Measurements from ENCODE around the gene MBD6. TPM values are rescaled to one million over a fixed set of nuclear protein-coding genes. Genes with fewer than 3 reads are reported as not detected.

Gene MBD6
- total and polyA plus RNA-seq, 2 of the 8 experiments (the other 6 are each of a cell fraction or from before 2014, with no cell fraction given), result 3.9 to 32.3 TPM

DNA sequence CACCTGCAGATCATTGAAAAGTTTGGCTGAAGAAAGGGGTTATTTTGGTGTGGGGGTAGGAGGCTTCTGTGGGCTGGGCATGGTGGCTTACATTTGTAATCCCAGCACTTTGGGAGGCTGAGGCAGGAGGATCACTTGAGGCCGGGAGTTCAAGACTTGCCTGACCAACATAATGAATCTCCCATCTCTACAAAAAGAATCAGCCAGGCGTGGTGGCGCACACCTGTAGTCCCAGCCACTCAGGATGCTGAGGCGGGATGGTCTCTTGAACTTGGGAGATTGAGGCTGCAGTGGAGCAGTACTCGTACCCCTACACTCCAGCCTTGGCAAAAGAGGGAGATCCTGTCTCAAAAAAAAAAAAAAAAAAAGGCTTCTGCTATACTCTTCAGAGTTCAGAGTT lies 9.4 kb upstream of the MBD6 start (continued):
- TF ChIP-seq, protein P1, sequence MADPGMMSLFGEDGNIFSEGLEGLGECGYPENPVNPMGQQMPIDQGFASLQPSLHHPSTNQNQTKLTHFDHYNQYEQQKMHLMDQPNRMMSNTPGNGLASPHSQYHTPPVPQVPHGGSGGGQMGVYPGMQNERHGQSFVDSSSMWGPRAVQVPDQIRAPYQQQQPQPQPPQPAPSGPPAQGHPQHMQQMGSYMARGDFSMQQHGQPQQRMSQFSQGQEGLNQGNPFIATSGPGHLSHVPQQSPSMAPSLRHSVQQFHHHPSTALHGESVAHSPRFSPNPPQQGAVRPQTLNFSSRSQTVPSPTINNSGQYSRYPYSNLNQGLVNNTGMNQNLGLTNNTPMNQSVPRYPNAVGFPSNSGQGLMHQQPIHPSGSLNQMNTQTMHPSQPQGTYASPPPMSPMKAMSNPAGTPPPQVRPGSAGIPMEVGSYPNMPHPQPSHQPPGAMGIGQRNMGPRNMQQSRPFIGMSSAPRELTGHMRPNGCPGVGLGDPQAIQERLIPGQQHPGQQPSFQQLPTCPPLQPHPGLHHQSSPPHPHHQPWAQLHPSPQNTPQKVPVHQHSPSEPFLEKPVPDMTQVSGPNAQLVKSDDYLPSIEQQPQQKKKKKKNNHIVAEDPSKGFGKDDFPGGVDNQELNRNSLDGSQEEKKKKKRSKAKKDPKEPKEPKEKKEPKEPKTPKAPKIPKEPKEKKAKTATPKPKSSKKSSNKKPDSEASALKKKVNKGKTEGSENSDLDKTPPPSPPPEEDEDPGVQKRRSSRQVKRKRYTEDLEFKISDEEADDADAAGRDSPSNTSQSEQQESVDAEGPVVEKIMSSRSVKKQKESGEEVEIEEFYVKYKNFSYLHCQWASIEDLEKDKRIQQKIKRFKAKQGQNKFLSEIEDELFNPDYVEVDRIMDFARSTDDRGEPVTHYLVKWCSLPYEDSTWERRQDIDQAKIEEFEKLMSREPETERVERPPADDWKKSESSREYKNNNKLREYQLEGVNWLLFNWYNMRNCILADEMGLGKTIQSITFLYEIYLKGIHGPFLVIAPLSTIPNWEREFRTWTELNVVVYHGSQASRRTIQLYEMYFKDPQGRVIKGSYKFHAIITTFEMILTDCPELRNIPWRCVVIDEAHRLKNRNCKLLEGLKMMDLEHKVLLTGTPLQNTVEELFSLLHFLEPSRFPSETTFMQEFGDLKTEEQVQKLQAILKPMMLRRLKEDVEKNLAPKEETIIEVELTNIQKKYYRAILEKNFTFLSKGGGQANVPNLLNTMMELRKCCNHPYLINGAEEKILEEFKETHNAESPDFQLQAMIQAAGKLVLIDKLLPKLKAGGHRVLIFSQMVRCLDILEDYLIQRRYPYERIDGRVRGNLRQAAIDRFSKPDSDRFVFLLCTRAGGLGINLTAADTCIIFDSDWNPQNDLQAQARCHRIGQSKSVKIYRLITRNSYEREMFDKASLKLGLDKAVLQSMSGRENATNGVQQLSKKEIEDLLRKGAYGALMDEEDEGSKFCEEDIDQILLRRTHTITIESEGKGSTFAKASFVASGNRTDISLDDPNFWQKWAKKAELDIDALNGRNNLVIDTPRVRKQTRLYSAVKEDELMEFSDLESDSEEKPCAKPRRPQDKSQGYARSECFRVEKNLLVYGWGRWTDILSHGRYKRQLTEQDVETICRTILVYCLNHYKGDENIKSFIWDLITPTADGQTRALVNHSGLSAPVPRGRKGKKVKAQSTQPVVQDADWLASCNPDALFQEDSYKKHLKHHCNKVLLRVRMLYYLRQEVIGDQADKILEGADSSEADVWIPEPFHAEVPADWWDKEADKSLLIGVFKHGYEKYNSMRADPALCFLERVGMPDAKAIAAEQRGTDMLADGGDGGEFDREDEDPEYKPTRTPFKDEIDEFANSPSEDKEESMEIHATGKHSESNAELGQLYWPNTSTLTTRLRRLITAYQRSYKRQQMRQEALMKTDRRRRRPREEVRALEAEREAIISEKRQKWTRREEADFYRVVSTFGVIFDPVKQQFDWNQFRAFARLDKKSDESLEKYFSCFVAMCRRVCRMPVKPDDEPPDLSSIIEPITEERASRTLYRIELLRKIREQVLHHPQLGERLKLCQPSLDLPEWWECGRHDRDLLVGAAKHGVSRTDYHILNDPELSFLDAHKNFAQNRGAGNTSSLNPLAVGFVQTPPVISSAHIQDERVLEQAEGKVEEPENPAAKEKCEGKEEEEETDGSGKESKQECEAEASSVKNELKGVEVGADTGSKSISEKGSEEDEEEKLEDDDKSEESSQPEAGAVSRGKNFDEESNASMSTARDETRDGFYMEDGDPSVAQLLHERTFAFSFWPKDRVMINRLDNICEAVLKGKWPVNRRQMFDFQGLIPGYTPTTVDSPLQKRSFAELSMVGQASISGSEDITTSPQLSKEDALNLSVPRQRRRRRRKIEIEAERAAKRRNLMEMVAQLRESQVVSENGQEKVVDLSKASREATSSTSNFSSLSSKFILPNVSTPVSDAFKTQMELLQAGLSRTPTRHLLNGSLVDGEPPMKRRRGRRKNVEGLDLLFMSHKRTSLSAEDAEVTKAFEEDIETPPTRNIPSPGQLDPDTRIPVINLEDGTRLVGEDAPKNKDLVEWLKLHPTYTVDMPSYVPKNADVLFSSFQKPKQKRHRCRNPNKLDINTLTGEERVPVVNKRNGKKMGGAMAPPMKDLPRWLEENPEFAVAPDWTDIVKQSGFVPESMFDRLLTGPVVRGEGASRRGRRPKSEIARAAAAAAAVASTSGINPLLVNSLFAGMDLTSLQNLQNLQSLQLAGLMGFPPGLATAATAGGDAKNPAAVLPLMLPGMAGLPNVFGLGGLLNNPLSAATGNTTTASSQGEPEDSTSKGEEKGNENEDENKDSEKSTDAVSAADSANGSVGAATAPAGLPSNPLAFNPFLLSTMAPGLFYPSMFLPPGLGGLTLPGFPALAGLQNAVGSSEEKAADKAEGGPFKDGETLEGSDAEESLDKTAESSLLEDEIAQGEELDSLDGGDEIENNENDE (IDR thresholded peaks at IDR 0.05; ENCODE audit: insufficient replicate concordance, low read length), result no peak
- TF ChIP-seq TCF12 (IDR thresholded peaks at IDR 0.05; ENCODE audit: low read depth, low read length) (no peak), NANOG (IDR thresholded peaks at IDR 0.05; ENCODE audit: insufficient read depth, low read depth, low read length, poor library complexity, severe bottlenecking) (no peak), ASH2L (IDR thresholded peaks at IDR 0.05; ENCODE audit: low read length) (no peak), POU5F1 (IDR thresholded peaks at IDR 0.05; ENCODE audit: low read depth, low read length) (no peak), RFX5 (IDR thresholded peaks at IDR 0.05; ENCODE audit: borderline replicate concordance, low read depth, low read length) (no peak), FOSL1 (IDR thresholded peaks at IDR 0.05; ENCODE audit: insufficient read depth, low read depth, low read length) (no peak), GABPA (IDR thresholded peaks at IDR 0.05; ENCODE audit: borderline replicate concordance, insufficient read depth, low read length) (no peak), JUN (IDR thresholded peaks at IDR 0.05; ENCODE audit: low read depth, low read length) (no peak)

Measured in H1 (cell line).